Activated T-cell treated with anti-CD3 and anti-CD28 coated beads for 48 hours (primary cell): ENCODE data around the gene TUBB8B.
"Not testable (repeated sequence)": the region's sequence is repeated elsewhere in the genome, so short reads cannot be mapped to it uniquely, and the experiment has no call there.

Source experiments
- DNase-seq: peaks from one replicate; pipeline ENCODE4 v3.0.0-alpha.2; 2020; ENCODE audit warnings: low read depth

TUBB8B gene

DNA sequence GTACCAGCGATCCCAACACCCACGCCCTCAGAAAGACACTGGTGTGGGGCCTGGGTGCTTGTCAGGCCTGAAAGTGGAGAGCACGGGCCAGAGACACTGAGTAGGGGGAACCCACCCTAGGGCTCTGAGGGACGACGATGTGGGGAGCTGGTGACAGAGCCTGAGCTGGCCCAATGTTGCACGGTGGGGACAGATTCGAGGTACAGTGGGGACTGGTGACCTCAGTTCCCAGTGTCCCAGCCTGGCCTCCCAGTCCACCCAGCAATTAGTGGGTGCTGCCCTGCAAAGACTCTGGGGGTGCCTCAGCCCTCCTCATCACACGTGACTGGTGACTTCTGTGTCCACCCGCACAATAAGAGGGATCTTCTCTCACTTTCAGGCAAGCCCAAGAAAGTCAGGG is 36.6 kb downstream of the TUBB8B start:
- not testable (repeated sequence) for DNase-seq

DNA sequence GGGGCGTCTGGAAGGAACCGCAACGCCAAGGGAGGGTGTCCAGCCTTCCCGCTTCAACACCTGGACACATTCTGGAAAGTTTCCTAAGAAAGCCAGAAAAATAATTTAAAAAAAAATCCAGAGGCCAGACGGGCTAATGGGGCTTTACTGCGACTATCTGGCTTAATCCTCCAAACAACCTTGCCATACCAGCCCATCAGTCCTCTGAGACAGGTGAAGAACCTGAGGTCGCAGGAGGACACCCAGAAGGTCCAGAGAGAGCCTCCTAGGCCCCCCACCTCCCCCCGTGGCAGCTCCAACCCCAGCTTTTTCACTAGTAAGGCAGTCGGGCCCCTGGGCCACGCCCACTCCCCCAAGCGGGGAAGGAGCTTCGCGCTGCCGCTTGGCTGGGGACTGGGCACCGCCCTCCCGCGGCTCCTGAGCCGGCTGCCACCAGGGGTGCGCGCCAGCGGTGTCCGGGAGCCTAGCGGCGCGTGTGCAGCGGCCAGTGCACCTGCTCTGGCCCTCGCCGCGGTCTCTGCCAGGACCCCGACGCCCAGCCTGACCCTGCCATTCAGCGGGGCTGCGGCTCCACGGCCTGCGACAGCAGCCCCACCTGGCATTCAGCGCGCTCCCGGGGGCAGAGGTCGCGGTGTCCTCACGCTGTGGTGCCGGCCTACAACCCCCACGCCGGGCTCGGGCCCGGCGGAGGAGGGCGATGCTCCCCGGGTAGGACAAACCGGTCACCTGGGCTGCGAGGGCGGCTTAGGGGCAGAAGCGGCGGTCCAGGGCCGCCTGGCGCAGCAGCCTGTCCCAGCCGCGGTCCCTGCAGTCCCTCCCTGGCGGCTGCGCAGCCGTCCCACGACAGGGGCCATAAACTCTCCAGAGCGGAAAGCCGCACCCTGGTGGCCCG is 37.8 kb downstream of the TUBB8B start:
- not testable (repeated sequence) for DNase-seq

DNA sequence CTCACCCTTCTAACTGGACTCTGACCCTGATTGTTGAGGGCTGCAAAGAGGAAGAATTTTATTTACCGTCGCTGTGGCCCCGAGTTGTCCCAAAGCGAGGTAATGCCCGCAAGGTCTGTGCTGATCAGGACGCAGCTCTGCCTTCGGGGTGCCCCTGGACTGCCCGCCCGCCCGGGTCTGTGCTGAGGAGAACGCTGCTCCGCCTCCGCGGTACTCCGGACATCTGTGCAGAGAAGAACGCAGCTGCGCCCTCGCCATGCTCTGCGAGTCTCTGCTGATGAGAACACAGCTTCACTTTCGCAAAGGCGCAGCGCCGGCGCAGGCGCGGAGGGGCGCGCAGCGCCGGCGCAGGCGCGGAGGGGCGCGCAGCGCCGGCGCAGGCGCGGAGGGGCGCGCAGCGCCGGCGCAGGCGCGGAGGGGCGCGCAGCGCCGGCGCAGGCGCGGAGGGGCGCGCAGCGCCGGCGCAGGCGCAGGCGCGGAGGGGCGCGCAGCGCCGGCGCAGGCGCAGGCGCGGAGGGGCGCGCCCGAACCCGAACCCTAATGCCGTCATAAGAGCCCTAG is 38.7 kb downstream of the TUBB8B start:
- not testable (repeated sequence) for DNase-seq

DNA sequence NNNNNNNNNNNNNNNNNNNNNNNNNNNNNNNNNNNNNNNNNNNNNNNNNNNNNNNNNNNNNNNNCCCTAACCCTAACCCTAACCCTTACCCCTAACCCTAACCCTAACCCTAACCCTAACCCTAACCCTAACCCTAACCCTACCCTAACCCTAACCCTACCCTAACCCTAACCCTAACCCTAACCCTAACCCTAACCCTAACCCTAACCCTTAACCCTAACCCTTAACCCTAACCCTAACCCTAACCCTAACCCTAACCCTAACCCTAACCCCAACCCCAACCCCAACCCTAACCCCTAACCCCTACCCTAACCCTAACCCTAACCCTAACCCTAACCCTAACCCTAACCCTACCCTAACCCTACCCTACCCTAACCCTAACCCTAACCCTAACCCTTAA is 39.5 kb downstream of the TUBB8B start:
- DNase-seq, result not testable (repeated sequence)
